HG03280 (cell line): Measurements from ENCODE around the gene JUND.

Experiments used
- ATAC-seq: cut with Tn5 transposase; IDR thresholded peaks from one replicate; pipeline ENCODE4 v1.9.1; 2021; ENCODE audit warnings: mild to moderate bottlenecking, moderate library complexity; ENCODE audit not compliant: unreplicated experiment

JUND gene

DNA sequence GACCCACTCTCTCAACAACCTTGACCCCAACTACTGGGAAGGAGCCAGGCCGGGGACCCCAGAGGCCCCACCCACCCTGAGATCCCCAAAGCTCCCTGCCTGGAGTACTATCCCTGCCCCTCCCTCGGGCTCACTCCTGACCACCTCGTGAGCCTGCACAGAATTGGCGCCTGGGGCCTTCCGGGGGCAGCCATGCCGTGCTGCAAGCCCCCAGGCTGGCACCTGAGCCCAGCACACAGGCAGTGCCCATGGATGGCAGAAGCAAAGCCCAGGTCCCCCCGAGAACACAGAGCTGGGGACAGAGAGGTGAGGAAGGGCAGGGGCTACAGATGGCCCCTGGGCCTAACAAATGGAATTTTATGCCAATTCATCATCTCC, 27.5 kb upstream of the JUND start:
- ATAC-seq: no peak

DNA sequence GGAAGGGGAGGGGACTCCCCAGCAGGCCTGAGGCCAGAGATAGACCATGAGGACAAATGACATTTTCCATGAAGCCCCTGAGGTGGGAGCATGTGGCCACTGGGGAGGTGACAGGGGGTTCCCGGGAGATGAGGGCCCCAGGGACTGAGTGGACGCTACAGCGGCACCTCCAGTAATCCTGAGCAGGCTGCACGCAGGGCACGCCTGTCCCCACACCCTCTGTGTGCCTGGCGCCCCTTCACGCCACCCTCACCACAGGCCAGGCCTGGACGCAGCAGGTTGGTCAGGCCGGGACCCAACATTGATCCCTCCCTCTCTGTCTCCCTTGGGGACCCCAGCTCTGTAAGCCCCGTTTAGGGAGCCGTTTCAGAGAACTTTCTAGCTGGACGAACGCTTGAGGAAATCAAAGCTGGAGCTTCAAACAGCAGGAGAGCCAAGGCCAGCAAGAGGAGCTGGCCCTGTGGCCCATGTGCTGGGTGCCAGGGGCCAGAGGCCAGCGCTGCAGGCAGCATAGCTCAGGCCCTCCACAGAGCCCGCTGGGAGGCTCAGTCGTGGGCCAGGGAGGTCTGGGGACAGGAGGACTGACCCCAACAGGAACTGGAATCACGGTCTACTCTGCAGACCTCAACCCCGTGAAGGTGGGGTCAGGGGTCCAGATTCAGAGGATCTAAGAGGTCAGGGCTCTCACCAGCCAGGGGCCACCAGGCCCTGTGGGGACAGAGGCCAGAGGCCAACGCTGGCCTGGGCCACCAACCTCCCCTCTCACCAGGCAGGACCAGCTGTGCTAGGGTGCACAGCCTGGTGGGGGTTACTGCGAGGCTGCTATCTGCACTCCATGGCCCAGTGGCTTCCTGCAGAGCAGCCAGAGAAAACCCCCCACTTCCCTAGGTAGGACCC, 26.9 kb upstream of the JUND start:
- ATAC-seq: no peak

DNA sequence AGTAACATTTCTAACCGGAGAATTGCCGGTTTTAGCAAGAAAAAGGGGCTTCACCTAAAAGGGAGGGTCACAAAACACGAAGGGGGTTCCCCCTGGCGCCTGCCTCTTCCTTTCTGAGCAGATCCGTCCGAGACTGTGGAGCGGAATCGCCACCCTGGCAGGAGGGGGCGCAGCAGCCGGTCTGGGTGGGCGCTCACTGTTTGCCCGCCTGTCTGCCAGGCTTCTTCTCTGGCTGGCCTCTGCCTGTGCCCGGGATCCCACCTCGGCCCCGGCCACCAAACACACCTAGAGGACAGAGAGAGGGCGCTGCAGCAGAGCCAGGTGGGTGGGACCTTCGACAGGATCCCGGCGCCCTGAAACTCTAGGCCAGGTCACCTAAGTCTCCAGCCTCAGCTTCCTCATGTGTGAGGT, 25.9 kb upstream of the JUND start:
- ATAC-seq: no peak

DNA sequence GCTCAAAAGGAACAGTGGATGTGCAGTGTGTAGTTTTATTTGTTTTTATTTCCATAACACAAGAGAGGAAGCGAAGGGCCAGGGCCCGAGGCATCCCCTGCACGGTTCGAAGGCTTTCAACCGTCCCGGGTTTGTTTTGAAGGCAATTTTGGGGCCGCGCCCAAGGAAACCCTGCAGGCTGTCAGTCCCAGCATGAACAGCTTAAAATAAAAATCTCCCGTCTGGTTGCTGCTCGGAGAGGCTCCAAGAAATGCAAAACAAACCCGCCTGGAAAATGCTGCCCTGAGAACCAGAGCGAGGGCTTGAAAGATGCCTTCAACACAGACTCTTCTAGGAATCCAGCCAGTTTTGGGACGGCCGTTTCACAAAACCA, 25.5 kb upstream of the JUND start:
- no peak for ATAC-seq

DNA sequence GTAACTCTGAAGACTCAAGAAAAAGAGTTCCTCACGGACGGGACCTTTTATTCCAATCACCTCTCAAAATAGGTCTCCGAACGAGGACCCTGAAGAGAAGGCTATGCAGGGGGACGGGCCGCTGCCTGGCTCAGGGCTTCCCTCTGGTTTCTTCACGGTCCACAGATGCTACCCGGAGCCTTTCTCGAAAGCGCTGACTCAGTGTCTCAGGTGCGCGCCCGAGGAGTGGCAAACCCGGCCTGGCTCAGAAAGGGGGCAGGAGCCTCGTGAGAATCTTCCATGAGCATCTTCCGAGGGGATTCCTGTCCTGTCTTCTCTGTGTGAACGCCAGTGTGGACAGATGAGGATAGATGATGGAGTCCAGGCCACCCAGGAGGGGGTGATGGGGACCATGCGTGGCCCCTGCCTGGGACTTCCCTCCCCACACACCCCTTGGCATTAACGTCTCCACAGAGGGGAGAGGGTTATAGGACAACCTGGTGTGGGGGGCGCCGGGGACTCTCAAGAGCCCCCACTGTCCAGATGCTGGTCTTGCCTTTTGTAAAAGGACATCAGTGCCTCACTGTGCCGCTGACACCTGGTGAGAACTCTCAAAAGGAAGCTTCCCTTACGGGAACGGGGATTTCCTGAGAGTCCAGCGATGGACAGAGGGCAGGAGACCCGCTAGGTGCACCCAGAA, 24.9 kb upstream of the JUND start:
- no peak for ATAC-seq

DNA sequence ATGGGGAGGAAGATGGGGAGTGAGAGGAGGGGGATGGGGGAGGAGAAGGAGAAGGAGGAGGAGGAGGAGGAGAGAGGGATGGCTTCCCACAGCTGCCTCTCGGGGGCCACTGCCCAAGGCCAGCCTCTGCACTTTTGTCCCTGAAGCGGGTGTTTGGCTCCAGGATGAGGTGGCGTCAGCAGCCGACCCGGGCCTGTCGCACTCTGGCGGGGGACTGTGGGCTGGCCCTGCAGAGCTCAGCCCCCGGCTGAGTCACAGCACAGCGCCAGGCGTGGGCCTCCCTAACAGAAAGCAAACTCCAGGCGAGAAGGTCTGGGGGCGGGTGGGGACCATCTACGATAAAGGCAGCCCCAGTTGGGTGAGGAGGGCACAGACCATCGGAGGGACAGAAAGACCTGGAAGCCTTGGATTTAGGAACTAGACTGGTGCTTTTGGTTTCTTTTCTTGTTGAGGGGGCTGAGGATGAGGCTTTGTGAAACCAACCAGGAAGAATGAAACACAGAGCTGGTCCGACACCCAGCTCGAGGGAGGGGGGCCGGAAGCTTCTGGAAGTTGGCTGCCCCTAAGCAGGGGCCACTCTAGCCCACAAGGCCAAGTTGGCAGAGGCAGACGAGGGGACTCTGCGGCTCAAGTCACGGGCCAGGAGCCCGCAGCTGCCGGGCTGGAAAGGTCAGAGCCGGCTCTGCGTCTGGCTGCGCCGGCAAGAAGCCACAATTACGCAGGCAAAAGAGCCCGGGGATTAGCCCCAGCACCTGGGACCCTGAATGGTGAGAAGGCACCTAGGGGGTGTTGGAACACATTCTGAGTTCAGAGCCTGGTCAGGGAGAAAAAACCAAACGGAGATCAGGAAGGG, 23.3 kb upstream of the JUND start:
- ATAC-seq: peak; percentile 36

DNA sequence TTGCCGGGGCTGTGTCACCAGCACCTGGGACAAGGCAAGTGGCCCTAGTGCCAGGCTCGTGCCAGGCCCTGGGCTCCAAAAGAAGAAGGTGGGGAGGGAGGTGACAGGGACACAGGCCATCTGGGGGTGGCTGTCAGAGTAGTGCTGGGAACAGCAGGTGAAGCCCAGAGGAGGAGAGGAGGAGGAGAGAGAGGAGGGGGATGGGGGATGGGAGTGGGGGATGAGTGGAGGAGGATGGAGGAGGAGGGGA, 22.7 kb upstream of the JUND start:
- no peak for ATAC-seq

DNA sequence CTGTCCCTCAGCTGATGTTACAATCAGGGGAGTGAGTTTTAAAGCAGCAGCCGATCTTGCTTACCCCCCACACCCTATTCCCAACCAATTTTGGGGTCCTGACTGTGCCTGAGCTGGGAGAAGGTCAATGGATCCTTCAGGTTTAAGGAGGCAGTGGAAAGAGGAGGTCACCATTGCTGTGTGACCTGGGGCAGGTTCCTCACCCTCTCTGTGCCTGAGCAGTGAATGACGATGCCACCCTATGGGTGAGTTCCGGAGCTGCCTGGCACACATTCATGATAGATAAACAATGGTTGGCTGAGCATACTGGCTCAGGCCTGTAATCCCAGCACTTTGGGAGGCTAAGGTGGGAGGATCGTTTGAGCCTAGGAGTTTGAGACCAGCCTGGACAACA, 20.3 kb upstream of the JUND start:
- ATAC-seq: no peak

DNA sequence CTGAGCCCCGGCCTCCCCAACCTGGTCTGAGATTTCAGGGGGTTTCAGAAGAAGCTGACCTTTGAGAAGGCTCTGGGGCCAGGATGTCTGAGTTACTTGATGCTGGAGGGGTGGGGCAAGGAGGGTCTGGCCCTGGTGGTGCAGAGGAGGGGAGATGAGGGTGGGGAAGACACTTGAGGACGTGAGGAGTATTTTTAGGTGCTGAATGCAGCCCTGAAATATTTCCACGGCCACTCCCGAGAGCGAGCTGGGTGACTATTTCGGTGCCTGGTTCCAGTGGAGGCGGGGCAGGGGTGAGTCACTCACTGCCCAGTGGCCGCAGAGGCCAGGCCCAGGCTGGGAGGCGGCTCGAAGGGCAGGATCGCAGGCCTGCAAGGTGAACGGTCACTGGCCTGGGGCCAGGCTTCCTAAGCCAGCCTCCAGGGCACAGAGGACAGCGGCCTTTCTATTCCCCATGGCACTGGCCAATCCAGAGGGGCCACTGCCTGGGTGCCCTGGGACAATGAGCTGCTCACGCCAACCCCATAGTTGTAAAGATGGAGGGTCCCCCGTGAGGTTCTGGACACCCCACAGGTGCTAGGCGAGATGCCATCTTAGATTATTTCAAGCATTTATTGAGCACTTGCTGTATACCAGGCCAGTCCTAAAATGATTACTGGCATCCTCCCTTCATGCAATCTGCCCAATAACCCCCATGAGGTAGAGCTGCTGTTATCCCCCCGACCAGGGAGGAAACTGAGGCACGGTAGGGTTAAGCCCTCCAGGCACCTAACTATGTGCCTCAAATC, 19.7 kb upstream of the JUND start:
- no peak for ATAC-seq

DNA sequence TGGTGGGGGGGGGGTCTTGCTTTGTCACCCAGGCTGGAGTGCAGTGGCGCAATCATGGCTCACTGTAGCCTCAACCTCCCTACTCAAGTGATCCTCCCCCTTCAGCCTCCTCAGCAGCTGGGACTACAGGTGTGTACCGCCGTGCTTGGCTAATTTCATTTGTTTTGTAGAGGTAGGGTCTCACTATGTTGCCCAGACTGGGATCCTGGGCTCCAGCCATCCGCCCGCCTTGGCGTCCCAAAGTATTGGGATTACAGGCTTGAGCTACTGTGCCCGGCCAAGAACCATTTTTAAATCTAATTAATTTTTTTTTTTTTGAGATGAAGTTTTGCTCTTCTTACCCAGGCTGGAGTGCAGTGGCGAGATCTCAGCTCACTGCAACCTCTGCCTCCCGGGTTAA, 18.2 kb upstream of the JUND start:
- no peak for ATAC-seq

DNA sequence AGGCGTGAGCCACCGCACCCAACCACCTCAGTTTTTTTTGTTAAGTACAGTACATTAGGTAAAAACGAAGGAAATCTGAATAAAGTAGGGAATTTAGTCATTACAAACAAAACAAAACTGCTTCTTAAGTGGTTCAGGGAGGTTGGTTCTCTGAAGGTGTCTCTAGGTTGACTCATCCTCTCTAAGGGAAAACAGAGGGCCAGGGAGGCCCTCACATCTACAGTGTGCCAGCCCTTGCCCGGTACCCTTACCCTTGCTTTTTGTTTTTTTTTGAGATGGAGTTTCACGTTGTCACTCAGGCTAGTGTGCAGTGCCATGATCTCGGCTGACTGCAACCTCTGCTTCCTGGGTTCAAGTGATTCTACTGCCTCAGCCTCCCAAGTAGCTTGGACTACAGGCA, 17.2 kb upstream of the JUND start:
- no peak for ATAC-seq

DNA sequence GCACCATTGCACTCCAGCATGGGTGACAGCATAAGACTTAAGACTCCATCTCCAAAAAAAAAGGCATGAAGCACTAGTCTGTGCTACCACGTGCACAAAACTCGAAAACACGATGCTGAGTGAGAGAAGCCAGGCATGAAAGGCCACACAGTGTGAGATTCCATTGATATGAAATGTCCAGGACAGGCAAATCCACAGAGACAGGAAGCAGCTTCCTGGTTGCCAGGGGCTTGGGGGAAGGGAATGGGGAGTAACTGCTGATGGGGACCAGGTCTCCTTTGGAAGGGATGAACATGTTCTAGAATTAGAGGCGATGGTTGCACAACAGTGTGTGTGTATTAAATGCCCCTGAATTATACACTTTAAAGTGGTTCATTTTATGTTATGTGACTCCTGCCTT, 15.9 kb upstream of the JUND start:
- no peak for ATAC-seq

DNA sequence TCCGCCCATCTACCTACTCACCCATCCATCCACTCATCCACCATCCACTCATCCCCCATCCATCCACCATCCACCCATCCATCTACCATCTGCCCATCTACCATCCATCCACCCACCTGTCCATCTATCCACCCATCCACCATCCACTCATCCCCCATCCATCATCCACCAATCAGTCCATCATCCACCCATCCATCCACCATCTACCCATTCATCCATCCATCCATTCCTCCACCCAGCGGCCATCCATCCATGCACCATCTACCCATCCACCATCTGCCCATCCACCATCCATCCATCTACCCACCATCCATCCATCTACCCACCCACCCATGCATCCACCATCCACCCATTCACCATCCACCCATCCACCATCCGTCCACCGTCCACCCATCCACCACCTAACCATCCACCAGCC, 13.6 kb upstream of the JUND start:
- ATAC-seq: no peak

DNA sequence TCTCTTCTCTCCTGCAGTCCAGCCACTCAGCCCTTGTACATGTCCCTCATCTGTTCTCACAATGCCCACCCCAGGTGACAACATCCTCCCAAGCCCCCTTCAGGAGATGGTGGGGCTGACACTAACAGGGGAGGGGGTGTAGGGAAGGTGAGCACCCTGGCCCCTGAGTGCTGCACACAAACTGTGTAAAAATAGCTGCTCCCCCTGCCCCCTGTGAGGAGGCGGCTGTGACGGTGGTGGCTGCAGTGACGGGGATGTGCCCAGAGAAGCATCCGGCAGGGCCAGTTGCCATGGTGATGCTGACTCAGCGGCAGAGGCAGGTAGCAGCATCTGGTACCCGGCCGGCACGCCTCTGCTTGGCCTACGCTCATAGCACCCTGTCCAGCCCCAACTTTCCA, 13.0 kb upstream of the JUND start:
- no peak for ATAC-seq

DNA sequence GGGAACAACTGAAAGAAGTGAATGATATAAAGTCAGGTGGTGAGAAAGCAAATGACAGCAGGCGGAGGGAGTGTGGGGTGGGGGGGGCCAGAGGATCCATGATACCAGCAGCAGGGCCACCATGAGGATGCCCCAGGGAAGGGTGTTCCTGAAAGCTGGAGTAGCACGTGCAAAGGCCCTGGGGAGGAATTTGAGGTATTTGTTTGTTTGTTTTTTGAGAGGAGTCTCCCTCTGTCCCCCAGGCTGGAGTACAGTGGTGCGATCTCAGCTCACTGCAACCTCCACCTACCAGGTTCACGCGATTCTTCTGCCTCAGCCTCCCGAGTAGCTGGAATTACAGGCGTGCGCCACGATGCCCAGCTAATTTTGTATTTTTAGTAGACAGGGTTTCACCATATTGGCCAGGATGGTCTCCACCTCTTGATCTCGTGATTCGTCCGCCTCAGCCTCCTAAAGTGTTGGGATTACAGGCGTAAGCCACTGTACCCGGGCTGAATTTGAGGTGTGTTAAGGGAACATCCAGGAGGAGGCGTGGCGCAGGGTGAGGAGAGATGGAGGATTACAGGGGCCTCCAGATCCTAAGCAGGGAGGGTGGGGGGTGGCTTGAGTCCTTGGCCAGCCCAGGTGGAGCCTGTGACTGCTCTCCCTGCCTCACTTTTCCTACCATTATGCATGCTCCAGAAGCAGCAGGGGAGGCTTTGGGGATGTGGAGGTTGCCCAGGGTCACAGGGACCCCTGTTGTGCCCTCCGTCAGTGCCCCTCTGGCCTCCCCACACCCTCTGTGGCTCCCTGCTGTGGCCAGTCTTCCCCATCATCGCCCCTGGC, 12.4 kb upstream of the JUND start:
- no peak for ATAC-seq

DNA sequence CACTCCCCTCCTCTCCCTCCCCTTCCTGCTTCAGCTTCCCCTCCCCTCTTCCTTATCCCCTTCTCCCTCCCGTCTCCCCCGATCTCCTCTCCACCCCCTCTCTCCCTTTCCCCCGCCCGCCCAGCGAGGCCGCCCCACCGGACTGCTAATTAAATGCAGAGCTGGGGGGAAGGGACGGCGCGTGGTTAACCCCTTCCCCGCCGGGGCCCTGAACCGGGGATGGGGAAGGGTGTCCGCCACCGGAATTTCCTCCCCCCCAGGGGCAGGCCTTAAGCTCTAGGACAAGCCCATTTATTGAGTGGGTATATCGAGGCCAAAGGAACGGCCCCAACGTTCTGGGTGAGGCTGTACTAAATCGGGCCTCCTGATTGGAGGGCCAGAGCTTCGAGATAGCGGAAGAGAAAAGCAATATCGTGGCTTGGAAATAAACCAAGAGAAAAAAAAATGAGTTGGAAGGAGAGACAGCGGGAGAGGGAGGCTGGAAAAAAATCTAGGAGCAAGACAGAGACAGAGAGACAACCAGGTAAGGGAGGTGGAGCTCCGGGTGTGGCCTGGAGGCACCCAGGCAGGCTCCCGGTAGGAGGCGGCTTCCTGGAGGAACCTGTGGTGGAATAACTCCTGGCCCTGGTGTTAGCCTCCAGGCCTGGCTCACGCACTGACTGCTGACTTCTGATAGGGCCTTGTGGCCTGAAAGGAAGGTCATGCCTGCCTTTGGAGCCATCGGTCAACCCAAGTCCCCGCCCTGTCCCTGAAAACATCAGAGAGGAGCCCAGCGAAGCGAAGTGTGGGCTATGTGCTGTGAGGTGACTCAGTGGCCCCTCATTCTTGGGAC, 11.6 kb upstream of the JUND start:
- no peak for ATAC-seq

DNA sequence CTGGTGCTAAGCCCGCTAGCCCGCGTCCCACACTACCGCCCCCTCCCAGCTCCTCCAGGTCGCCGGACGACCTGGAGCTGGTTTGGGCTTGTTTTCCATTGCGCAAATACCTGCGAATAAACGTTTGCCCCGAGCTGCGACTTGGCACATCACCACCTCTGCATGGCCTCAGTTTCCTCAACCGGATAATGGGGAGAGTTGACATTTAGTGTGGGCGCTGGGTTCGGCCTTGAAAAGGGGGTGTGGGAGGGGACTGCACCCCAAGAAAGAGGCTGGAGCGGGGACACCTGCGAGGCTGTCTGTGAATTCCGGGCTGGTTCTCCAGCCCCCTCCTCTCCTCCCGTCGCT, 11.0 kb upstream of the JUND start:
- no peak for ATAC-seq

DNA sequence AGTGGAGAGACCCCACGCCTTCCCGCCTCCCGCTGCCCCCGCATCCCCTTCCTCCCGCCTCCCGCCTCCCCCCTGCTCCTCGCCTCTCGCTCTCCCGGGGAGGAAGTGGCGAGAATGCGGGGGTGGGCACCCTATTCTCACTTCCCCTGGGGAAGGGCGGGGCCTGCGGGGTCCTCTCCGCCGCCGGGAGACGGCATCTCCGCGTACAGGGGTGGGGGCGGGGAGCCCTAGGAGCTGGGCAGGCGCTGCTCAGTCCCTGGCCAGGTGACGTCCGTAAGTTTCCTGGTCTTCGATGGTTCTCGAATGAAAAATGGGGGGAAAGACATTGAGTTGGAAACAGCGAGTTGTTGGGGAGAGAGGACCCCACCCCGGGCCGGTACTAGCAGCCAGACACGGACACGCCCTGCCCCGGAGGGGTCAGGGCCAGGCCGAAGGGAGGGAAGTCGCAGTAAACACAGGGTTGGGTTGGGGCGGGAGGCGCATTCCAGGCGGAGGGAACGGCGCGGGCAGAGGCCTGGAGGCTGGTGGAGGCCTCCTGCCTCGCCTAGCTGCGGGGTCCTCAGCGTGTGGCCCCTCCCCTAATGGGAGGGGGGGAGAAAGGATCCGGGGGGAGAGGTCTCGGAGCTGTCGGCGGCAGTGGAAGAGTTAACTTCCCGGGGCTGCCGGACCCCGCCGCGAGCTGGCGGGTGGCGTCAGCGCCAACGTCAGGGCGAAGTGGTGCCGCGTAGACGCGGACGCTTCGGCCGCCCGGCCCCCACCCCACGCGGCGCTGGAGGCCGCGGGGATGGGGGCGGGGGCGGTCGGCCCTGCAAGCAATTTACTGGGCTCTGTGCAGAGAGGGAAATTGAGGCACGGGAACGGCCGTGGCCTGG, 10.4 kb upstream of the JUND start:
- ATAC-seq: no peak
